Liver (tissue), 9 donors: Measurements from ENCODE around the gene MSH3. TPM values are rescaled to one million over a fixed set of nuclear protein-coding genes. Genes with fewer than 3 reads are reported as not detected.

Experiments used
- DNase-seq: peaks from one replicate; pipeline ENCODE4 v3.0.0-alpha.2; 2017; ENCODE audit warnings: low spot score
- H3K27ac ChIP-seq, 2 donors: one replicate each; pipeline ENCODE4 v1.7.0; 2013; ENCODE audit warnings: inconsistent platforms in 2 of 2, low read length in 2 of 2, control low read depth in 1 of 2, low read depth in 1 of 2, mild to moderate bottlenecking in 1 of 2
- H3K27me3 ChIP-seq, 4 donors: one replicate each; pipeline versions ENCODE4 v1.6.1 to v1.7.0; 2013; ENCODE audit warnings: low read length in 3 of 4, inconsistent platforms in 1 of 4, mild to moderate bottlenecking in 1 of 4, moderate library complexity in 1 of 4; ENCODE audit not compliant: control insufficient read depth in 4 of 4, insufficient read depth in 4 of 4
- H3K36me3 ChIP-seq, 4 donors: one replicate each; pipeline versions ENCODE4 v1.6.1 to v1.7.0; 2013; ENCODE audit warnings: low read length in 3 of 4, mild to moderate bottlenecking in 3 of 4, low read depth in 1 of 4, moderate library complexity in 1 of 4; ENCODE audit not compliant: control insufficient read depth in 4 of 4, insufficient read depth in 3 of 4
- H3K4me1 ChIP-seq, 4 donors: one replicate each; pipeline versions ENCODE4 v1.6.1 to v1.7.0; 2013; ENCODE audit warnings: low read length in 3 of 4, mild to moderate bottlenecking in 3 of 4, moderate library complexity in 1 of 4; ENCODE audit not compliant: control insufficient read depth in 4 of 4, insufficient read depth in 4 of 4
- H3K4me3 ChIP-seq, 3 donors: one replicate each; pipeline versions ENCODE4 v1.6.1 to v1.7.0; 2013; ENCODE audit warnings: low read length in 3 of 3, control low read depth in 1 of 3, low read depth in 1 of 3, mild to moderate bottlenecking in 1 of 3
- H3K9ac ChIP-seq, 2 donors: one replicate each; pipeline ENCODE4 v1.7.0; 2013; ENCODE audit warnings: low read length in 2 of 2, mild to moderate bottlenecking in 2 of 2, moderate library complexity in 2 of 2, control low read depth in 1 of 2, low read depth in 1 of 2
- H3K9me3 ChIP-seq, 4 donors: one replicate each; pipeline versions ENCODE4 v1.6.1 to v1.7.0; 2013; ENCODE audit warnings: low read length in 3 of 4; ENCODE audit not compliant: control insufficient read depth in 4 of 4
- ATF3 ChIP-seq: IDR thresholded peaks from 2 replicates; pipeline ENCODE4 v1.6.1; 2016; ENCODE audit warnings: antibody characterized with exemption
- CTCF ChIP-seq: fragments of 150-350 bp; IDR thresholded peaks from 2 replicates; pipeline ENCODE4 v1.5.1; 2017; ENCODE audit warnings: improper control_type of control experiment, low read depth, low read length; ENCODE audit not compliant: missing input control
- FOXA1 ChIP-seq: IDR thresholded peaks from 2 replicates; pipeline ENCODE4 v1.6.1; 2016; ENCODE audit warnings: antibody characterized with exemption
- GABPA ChIP-seq, 2 donors: IDR thresholded peaks in 1 of 2; conservative IDR thresholded peaks in 1 of 2; 2 replicates each; pipeline ENCODE4 v1.6.1; 2016; ENCODE audit warnings: antibody characterized with exemption in 2 of 2, mild to moderate bottlenecking in 1 of 2, moderate library complexity in 1 of 2
- HNF4G ChIP-seq: IDR thresholded peaks from 2 replicates; pipeline ENCODE4 v1.6.1; 2016; ENCODE audit warnings: antibody characterized with exemption
- JUND ChIP-seq, 2 donors: IDR thresholded peaks; 2 replicates each; pipeline ENCODE4 v1.6.1; 2016; ENCODE audit warnings: antibody characterized with exemption in 2 of 2
- MAX ChIP-seq: IDR thresholded peaks from 2 replicates; pipeline ENCODE4 v1.6.1; 2016; ENCODE audit warnings: antibody characterized with exemption
- NR2F2 ChIP-seq: IDR thresholded peaks from 2 replicates; pipeline ENCODE4 v1.6.1; 2016; ENCODE audit warnings: antibody characterized with exemption
- RAD21 ChIP-seq, 2 donors: IDR thresholded peaks; 2 replicates each; pipeline ENCODE4 v1.6.1; 2016; ENCODE audit warnings: antibody characterized with exemption in 2 of 2, mild to moderate bottlenecking in 2 of 2
- REST ChIP-seq: IDR thresholded peaks from 2 replicates; pipeline ENCODE4 v1.6.1; 2016; ENCODE audit warnings: antibody characterized with exemption, mild to moderate bottlenecking
- RXRA ChIP-seq, 2 donors: IDR thresholded peaks; 2 replicates each; pipeline ENCODE4 v1.6.1; 2017 to 2018; ENCODE audit warnings: antibody characterized with exemption in 2 of 2, mild to moderate bottlenecking in 1 of 2
- SP1 ChIP-seq: IDR thresholded peaks from 2 replicates; pipeline ENCODE4 v1.6.1; 2018; ENCODE audit warnings: antibody characterized with exemption, mild to moderate bottlenecking
- TAF1 ChIP-seq: conservative IDR thresholded peaks from 2 replicates; pipeline ENCODE4 v1.6.1; 2016; ENCODE audit warnings: antibody characterized with exemption, mild to moderate bottlenecking
- YY1 ChIP-seq: IDR thresholded peaks from 2 replicates; pipeline ENCODE4 v1.6.1; 2016; ENCODE audit warnings: antibody characterized with exemption, mild to moderate bottlenecking
- ZBTB33 ChIP-seq: IDR thresholded peaks from 2 replicates; pipeline ENCODE4 v1.6.1; 2016; ENCODE audit warnings: antibody characterized with exemption
- WGBS: extraction: QIAGEN DNeasy Blood & Tissue Kit; methylation state at CpG from one replicate; pipeline ENCODE4 v1.1.7; 2013; 5-methylcytosine and 5-hydroxymethylcytosine counted together
- polyA plus RNA-seq, 2 donors: library from polyadenylated mRNA; stranded (reverse) in 1 of 2; unstranded in 1 of 2; fragments of 200-250 nt in 1 of 2; fragments of >200 nt in 1 of 2; fragmentation: Nextera tagmentation in 1 of 2; extraction: Ambion mirVana in 1 of 2; gene quantifications; one replicate each; pipeline versions ENCODE4 v1.2.1 to v1.2.3, GENCODE V29; 2013 to 2015
- total RNA-seq, 2 donors: library from RNA; depleted of rRNA; stranded (reverse); fragments of >200 nt; gene quantifications; one replicate each; pipeline ENCODE4 v1.2.3, GENCODE V29; 2014
- donor health status: healthy.
- donor health status: healthy.
- donor health status: healthy.
- donor health status: healthy.
- donor health status: healthy.

MSH3 gene
- total and polyA plus RNA-seq, 4 donors: 3.0 to 19.1 (median 7.9) TPM

- TF ChIP-seq REST (no peak), YY1 (no peak), HNF4G (no peak), JUND (IDR thresholded peaks at IDR 0.05) (no peak), ATF3 (no peak), GABPA (IDR thresholded peaks at IDR 0.05 in 1 of 2, conservative IDR thresholded peaks at IDR 0.05 in 1 of 2) (no peak), TAF1 (no peak), RXRA (IDR thresholded peaks at IDR 0.05) (no peak), SP1 (no peak), FOXA1 (no peak), NR2F2 (no peak)
Measured at GRCh38 chr5:80641353-80641752, 13.1 kb upstream of the MSH3 start (continued).

- no peaks in the 10 kb centered on the region for H3K27me3 ChIP-seq
- no peak overlapping the region for H3K9ac ChIP-seq
- H3K9me3 ChIP-seq: no peaks in the 10 kb centered on the region
- H3K4me1 ChIP-seq: no peaks in the 10 kb centered on the region
- DNase-seq: no peak
- H3K4me3 ChIP-seq: no peak overlapping the region
- WGBS: 94% methylated on average over 4 of the region's 4 CpGs
- no peak overlapping the region for H3K27ac ChIP-seq
- TF ChIP-seq SP1 (no peak), JUND (IDR thresholded peaks at IDR 0.05) (no peak), MAX (no peak), ATF3 (no peak), RAD21 (IDR thresholded peaks at IDR 0.05) (no peak), NR2F2 (no peak), RXRA (IDR thresholded peaks at IDR 0.05) (no peak), TAF1 (no peak), FOXA1 (no peak), CTCF (no peak), ZBTB33 (no peak), HNF4G (no peak)
- H3K36me3 ChIP-seq: peaks cover 8 to 50% (median 39%) of the 10 kb centered on the region in 4 donors
Measured at GRCh38 chr5:80644900-80645299, 9.6 kb upstream of the MSH3 start.
